Neural cell (in vitro differentiated cells): Measurements from ENCODE around the gene GPR157.

Source experiments
- EP300 ChIP-seq: fragments of 450-650 bp; conservative IDR thresholded peaks from 2 replicates; pipeline ENCODE4 v1.6.1; 2014; ENCODE audit warnings: antibody characterized with exemption, mild to moderate bottlenecking, moderate library complexity; ENCODE audit not compliant: poor library complexity, severe bottlenecking
- EZH2 ChIP-seq: fragments of 200-600, 300-800 bp; shearing (Covaris generic), sonication (generic); IDR thresholded peaks from 2 replicates; pipeline ENCODE4 v1.6.1; 2014; ENCODE audit warnings: antibody characterized with exemption, low read length, borderline replicate concordance, mild to moderate bottlenecking; ENCODE audit not compliant: insufficient read depth, poor library complexity, severe bottlenecking
- POLR2AphosphoS5 ChIP-seq: IDR thresholded peaks from 2 replicates; pipeline ENCODE4 v1.6.1; 2012
- SMC3 ChIP-seq: fragments of 450-650 bp; conservative IDR thresholded peaks from 2 replicates; pipeline ENCODE4 v1.6.1; 2014; ENCODE audit warnings: antibody characterized with exemption, mild to moderate bottlenecking, moderate library complexity; ENCODE audit not compliant: poor library complexity
- TF ChIP-seq, protein P1 (sequence below): fragments of 450-650 bp; IDR thresholded peaks from 2 replicates; pipeline ENCODE4 v1.5.1; 2014; ENCODE audit warnings: antibody characterized with exemption, mild to moderate bottlenecking, moderate library complexity; ENCODE audit not compliant: poor library complexity, severe bottlenecking

DNA sequence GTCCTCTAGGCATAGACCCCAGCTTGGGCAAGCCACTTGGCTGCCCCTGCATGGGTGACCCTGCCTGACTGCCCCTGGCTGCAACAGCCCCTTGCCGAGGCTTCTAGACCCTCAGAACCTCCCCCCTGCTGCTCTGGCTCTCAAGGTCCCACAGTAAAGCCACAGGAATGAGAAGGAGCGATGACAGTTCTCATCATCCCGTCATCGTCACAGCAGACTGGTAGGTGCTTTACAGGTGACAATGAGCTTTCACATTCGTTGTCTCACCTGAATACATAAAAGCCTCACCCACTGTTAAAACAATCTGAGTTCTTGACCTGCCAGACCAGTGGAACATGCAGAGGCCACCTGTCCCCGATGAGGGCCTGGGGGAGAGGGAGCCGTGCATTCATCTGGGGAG is 36.0 kb upstream of the GPR157 start:
- TF ChIP-seq POLR2AphosphoS5 (no peak), EP300 (no peak), SMC3 (no peak), EZH2 (no peak)
- TF ChIP-seq, protein P1, sequence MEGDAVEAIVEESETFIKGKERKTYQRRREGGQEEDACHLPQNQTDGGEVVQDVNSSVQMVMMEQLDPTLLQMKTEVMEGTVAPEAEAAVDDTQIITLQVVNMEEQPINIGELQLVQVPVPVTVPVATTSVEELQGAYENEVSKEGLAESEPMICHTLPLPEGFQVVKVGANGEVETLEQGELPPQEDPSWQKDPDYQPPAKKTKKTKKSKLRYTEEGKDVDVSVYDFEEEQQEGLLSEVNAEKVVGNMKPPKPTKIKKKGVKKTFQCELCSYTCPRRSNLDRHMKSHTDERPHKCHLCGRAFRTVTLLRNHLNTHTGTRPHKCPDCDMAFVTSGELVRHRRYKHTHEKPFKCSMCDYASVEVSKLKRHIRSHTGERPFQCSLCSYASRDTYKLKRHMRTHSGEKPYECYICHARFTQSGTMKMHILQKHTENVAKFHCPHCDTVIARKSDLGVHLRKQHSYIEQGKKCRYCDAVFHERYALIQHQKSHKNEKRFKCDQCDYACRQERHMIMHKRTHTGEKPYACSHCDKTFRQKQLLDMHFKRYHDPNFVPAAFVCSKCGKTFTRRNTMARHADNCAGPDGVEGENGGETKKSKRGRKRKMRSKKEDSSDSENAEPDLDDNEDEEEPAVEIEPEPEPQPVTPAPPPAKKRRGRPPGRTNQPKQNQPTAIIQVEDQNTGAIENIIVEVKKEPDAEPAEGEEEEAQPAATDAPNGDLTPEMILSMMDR: no peak
